IPS-20b (cell line): ENCODE results near the gene TNFSF13.
A peak's percentile ranks its signal among the peaks of the same experiment; 100 is the strongest.

Source experiments
- H3K27ac ChIP-seq: one replicate; pipeline ENCODE4 v1.5.1; 2013; ENCODE audit warnings: low read length
- H3K27me3 ChIP-seq: 2 replicates; pipeline ENCODE4 v1.6.1; 2013; ENCODE audit warnings: mild to moderate bottlenecking, low read length, inconsistent platforms; ENCODE audit not compliant: insufficient read depth
- H3K36me3 ChIP-seq: 2 replicates; pipeline ENCODE4 v1.6.1; 2013; ENCODE audit warnings: low read depth, mild to moderate bottlenecking, inconsistent platforms, low read length, moderate library complexity; ENCODE audit not compliant: insufficient read depth
- H3K4me1 ChIP-seq: 2 replicates; pipeline ENCODE4 v1.6.1; 2013; ENCODE audit warnings: mild to moderate bottlenecking, control low read depth, inconsistent platforms, low read length, moderate library complexity; ENCODE audit not compliant: insufficient read depth
- H3K4me3 ChIP-seq: 2 replicates; pipeline ENCODE4 v1.5.1; 2013; ENCODE audit warnings: mild to moderate bottlenecking, low read length, inconsistent platforms
- H3K9ac ChIP-seq: 2 replicates; pipeline ENCODE4 v1.6.1; 2013; ENCODE audit warnings: low read depth, mild to moderate bottlenecking, inconsistent platforms, low read length, moderate library complexity
- H3K9me3 ChIP-seq: 2 replicates; pipeline ENCODE4 v1.6.1; 2013; ENCODE audit warnings: mild to moderate bottlenecking, low read depth, low read length, inconsistent platforms; ENCODE audit not compliant: insufficient read depth

The TNFSF13 gene

GRCh38 chr17:7530023-7530900, 28.3 kb upstream of the TNFSF13 start:
- no peaks in the 10 kb centered on the region for H3K36me3 ChIP-seq
- H3K9ac ChIP-seq = no peak overlapping the region
- no peak overlapping the region for H3K27ac ChIP-seq
- no peaks in the 10 kb centered on the region for H3K9me3 ChIP-seq
- no peaks in the 10 kb centered on the region for H3K27me3 ChIP-seq
- no peak overlapping the region for H3K4me3 ChIP-seq
- H3K4me1 ChIP-seq = no peaks in the 10 kb centered on the region

- no peaks in the 10 kb centered on the region for H3K4me1 ChIP-seq
- no peaks in the 10 kb centered on the region for H3K36me3 ChIP-seq
- no peak overlapping the region for H3K27ac ChIP-seq
- 0 out of 2 replicates have a peak, but pooled peaks cover 2% of the 10 kb centered on the region for H3K27me3 ChIP-seq
- peaks cover 3% of the 10 kb centered on the region; the same call in 1 of the 2 replicates for H3K9me3 ChIP-seq
- H3K4me3 ChIP-seq = no peak overlapping the region
- no peak overlapping the region for H3K9ac ChIP-seq
These were observed 20.5 kb upstream of the TNFSF13 start for GRCh38 chr17:7538050-7538449.

DNA sequence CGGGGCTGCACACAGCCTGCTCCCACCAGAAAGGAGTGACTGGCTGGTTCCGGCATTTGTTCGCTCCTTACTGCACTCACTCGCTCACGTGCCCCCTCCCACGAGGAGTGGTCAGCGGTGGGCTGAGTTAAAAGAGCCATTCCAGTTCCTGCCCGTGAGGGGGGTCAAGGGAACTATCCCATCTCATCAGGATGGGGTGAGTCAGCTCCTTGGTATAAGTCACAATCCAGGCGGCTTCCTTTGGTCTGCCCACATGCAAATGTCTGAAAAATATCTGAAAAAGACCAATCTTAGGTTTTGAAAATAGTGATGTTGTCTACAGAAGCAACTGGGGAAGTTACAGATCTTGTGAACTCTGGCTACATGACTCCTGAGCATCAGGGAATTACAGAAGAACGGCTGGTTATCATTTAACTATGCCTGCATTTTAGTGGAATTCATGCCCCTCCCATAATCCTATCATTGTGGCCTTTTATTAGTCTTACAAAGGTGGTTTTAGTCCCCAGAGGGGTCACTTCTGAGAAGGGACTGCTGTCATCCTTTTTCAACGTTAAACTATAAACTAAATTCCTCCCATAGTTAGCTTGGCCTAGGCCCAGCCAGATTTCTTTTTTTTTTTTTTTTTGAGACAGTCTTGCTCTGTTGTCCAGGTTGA, 19.5 kb upstream of the TNFSF13 start:
- H3K27me3 ChIP-seq = peaks cover 12% of the 10 kb centered on the region; the same call in 1 of the 2 replicates
- no peak overlapping the region for H3K4me3 ChIP-seq
- H3K9me3 ChIP-seq = peaks cover 3% of the 10 kb centered on the region; the same call in 1 of the 2 replicates
- no peak overlapping the region for H3K27ac ChIP-seq
- H3K9ac ChIP-seq = no peak overlapping the region
- H3K4me1 ChIP-seq = no peaks in the 10 kb centered on the region
- no peaks in the 10 kb centered on the region for H3K36me3 ChIP-seq

DNA sequence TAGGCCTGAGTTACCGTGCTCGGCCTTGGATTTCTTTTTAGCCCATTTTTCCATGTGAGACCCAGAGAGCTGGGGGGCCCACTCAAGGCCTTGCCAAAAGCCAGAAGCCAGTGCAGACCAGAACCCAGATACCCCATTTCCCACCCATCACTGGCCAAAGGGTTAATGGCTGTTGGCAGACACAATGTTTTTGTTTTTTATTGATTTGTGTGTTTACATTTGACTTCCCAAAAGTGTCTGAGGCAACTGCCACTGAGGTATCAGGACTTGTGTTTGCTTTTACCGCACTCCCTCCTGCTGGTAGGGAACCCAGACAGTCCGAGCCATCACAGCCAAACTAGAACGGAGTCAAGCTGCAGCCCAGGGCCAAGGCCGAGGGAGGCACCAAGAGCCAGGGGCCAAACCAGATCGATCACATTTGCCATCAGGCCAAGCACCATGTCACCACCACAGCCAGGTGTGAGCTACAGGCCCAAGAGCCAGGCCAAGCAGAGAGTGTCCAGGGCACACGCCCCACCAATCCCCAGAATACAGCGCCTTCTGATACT, 17.4 kb upstream of the TNFSF13 start:
- no peaks in the 10 kb centered on the region for H3K4me1 ChIP-seq
- no peaks in the 10 kb centered on the region for H3K36me3 ChIP-seq
- H3K9ac ChIP-seq = no peak overlapping the region
- H3K4me3 ChIP-seq = no peak overlapping the region
- H3K27me3 ChIP-seq = peaks cover 12% of the 10 kb centered on the region; the same call in 1 of the 2 replicates
- no peak overlapping the region for H3K27ac ChIP-seq
- H3K9me3 ChIP-seq = peaks cover 3% of the 10 kb centered on the region; the same call in 1 of the 2 replicates

DNA sequence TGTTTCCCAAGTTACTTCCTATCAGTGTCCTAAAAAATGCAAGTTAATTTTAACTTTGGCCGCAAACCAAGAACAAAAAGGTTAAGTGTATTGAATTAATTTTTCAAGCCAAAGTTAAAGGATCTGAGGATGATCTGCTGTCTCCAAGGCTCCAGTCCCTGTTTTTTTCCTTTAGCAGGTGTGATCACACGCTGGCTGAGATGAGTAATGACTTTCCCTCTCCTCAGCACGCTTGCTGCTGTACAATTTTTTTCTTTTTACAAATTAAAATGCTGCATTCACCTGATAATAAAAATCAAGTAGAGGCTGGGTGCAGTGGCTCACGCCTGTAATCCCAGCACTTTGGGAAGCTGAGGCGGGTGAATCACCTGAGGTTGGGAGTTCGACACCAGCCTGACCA, 13.6 kb upstream of the TNFSF13 start:
- Histone ChIP-seq H3K4me1 (no peaks in the 10 kb centered on the region), H3K9ac (no peak overlapping the region), H3K27me3 (peaks cover 32% of the 10 kb centered on the region), H3K36me3 (no peaks in the 10 kb centered on the region), H3K9me3 (no peaks in the 10 kb centered on the region), H3K27ac (no peak overlapping the region), H3K4me3 (no peak overlapping the region)

DNA sequence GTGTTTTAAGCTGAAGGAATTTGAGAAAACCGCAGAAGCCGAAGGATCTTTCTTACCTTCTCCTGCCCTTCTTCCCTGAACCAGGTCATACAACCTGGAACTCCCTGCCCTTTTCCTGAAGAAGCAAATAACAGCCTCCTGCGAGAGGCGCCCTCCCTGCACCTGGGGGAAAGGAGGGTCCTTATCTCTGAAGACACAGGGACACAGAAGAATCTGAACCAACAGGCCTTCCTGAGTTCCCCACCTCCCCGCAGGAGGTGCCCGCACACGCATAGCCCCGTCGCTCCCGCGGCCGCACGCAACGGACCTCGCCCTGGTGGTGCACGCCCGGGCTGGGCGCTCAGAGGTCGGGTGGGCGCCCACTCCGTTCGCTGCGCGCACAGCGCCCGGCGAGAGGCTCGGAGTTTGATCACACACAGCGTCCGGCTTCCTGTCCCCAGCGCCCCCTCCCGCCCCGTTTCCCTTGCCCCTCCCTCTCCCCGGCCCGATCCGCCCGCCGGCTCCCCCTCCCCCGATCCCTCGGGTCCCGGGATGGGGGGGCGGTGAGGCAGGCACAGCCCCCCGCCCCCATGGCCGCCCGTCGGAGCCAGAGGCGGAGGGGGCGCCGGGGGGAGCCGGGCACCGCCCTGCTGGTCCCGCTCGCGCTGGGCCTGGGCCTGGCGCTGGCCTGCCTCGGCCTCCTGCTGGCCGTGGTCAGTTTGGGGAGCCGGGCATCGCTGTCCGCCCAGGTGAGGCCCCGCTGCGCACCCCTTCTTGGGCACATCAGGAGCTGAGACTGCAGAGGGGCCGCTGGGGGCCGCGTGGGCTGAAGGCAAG, 9.8 kb upstream of the TNFSF13 start, which contains the start of gene TNFSF12:
Gene TNFSF12, plus strand, starts transcription at position 474 of the 816 bp plus-strand sequence. Its CDS starts 96 bp downstream, at position 570.
- Histone ChIP-seq H3K4me1 (no peaks in the 10 kb centered on the region), H3K9me3 (no peaks in the 10 kb centered on the region), H3K27me3 (peaks cover 23% of the 10 kb centered on the region; the same call in 1 of the 2 replicates), H3K27ac (no peak within 1 kb of the TSS), H3K9ac (peak within 1 kb of the TSS; percentile 50; the same call in 1 of the 2 replicates), H3K36me3 (no peaks in the 10 kb centered on the region), H3K4me3 (peak within 1 kb of the TSS; percentile 77)

- H3K9ac ChIP-seq = no peak overlapping the region
- H3K27ac ChIP-seq = no peak overlapping the region
- no peaks in the 10 kb centered on the region for H3K36me3 ChIP-seq
These were observed 9.0 kb upstream of the TNFSF13 start for GRCh38 chr17:7549401-7550055.

GRCh38 chr17:7550344-7550743, 8.2 kb upstream of the TNFSF13 start:
- no peak overlapping the region for H3K9ac ChIP-seq
- no peaks in the 10 kb centered on the region for H3K9me3 ChIP-seq
- no peaks in the 10 kb centered on the region; the same call in 1 of the 2 replicates for H3K4me1 ChIP-seq
- H3K27ac ChIP-seq = no peak overlapping the region
- peaks cover 20% of the 10 kb centered on the region; the same call in 1 of the 2 replicates for H3K27me3 ChIP-seq
- H3K36me3 ChIP-seq = no peaks in the 10 kb centered on the region
- no peak overlapping the region for H3K4me3 ChIP-seq

More at GRCh38 chr17:7549401-7550055, 9.0 kb upstream of the TNFSF13 start:
- Histone ChIP-seq H3K9me3 (no peaks in the 10 kb centered on the region), H3K27me3 (peaks cover 20% of the 10 kb centered on the region; the same call in 1 of the 2 replicates), H3K4me3 (peak overlapping the region; percentile 77; the same call in 1 of the 2 replicates), H3K4me1 (no peaks in the 10 kb centered on the region)

GRCh38 chr17:7551396-7551795, 7.2 kb upstream of the TNFSF13 start:
- Histone ChIP-seq H3K36me3 (no peaks in the 10 kb centered on the region), H3K9ac (no peak overlapping the region), H3K27ac (no peak overlapping the region), H3K27me3 (peaks cover 20% of the 10 kb centered on the region; the same call in 1 of the 2 replicates), H3K4me3 (no peak overlapping the region), H3K9me3 (no peaks in the 10 kb centered on the region), H3K4me1 (no peaks in the 10 kb centered on the region; the same call in 1 of the 2 replicates)

- Histone ChIP-seq H3K4me3 (no peak overlapping the region), H3K27me3 (peaks cover 15% of the 10 kb centered on the region; the same call in 1 of the 2 replicates), H3K9ac (no peak overlapping the region), H3K4me1 (peaks cover 7% of the 10 kb centered on the region), H3K27ac (no peak overlapping the region), H3K36me3 (no peaks in the 10 kb centered on the region), H3K9me3 (no peaks in the 10 kb centered on the region)
These were observed 5.9 kb upstream of the TNFSF13 start for GRCh38 chr17:7552621-7553051.
